CD4-positive, alpha-beta T cell (primary cell): ENCODE data around the gene PHOX2A. TPM values are rescaled to one million over a fixed set of nuclear protein-coding genes. Genes with fewer than 3 reads are reported as not detected.

ENCODE experiments used
- ATAC-seq: fragments of 200-7000 bp; cut with Tn5 transposase; one replicate; pipeline ENCODE4 v1.10.0; 2022; ENCODE audit warnings: mild to moderate bottlenecking; ENCODE audit not compliant: poor library complexity
- CTCF ChIA-PET: fragments of 350-600 bp; sonication (Branson Sonifier 250); formaldehyde crosslinking; loops from one replicate; lab custom pipeline; 2021; ENCODE audit warnings: antibody characterized with exemption, inconsistent platforms; lab: Charles Lee
- POLR2A ChIA-PET: fragments of 350-600 bp; sonication (Branson Sonifier 250); formaldehyde crosslinking; loops from one replicate; lab custom pipeline; 2021; ENCODE audit warnings: antibody characterized with exemption, inconsistent platforms; lab: Charles Lee
- DNase-seq, 14 experiments: peaks; one replicate each; pipeline ENCODE4 v3.0.0-alpha.2; 2013 to 2020; ENCODE audit warnings: mixed read lengths in 2 of 14
- H3K27ac ChIP-seq, 2 donors: one replicate each; pipeline versions ENCODE4 v1.5.1 to v1.7.0; 2013; ENCODE audit warnings: low read length in 2 of 2, low read depth in 1 of 2, mild to moderate bottlenecking in 1 of 2
- H3K27me3 ChIP-seq, 2 experiments: 1 replicate in 1 of 2; 2 replicates in 1 of 2; pipeline versions ENCODE4 v1.6.1 to v1.7.0; 2013; ENCODE audit warnings: low read length in 2 of 2, control low read depth in 1 of 2, mild to moderate bottlenecking in 1 of 2, moderate library complexity in 1 of 2; ENCODE audit not compliant: insufficient read depth in 2 of 2, control insufficient read depth in 1 of 2
- H3K36me3 ChIP-seq: one replicate; pipeline ENCODE4 v1.6.1; 2013; ENCODE audit warnings: low read length, control low read depth; ENCODE audit not compliant: insufficient read depth
- H3K4me1 ChIP-seq: one replicate; pipeline ENCODE4 v1.6.1; 2013; ENCODE audit warnings: low read length, control low read depth; ENCODE audit not compliant: insufficient read depth
- H3K4me3 ChIP-seq: one replicate; pipeline ENCODE4 v1.5.1; 2013; ENCODE audit warnings: mild to moderate bottlenecking, low read length, moderate library complexity
- H3K9me3 ChIP-seq, 2 experiments: 1 replicate in 1 of 2; 2 replicates in 1 of 2; pipeline versions ENCODE4 v1.6.1 to v1.7.0; 2013; ENCODE audit warnings: low read length in 2 of 2, mild to moderate bottlenecking in 2 of 2, control low read depth in 1 of 2, moderate library complexity in 1 of 2; ENCODE audit not compliant: control insufficient read depth in 1 of 2, insufficient read depth in 1 of 2
- H3K27ac Mint-ChIP-seq: one replicate; pipeline ENCODE4 v1.8.0; 2020; ENCODE audit warnings: mixed read lengths
- H3K27me3 Mint-ChIP-seq: one replicate; pipeline ENCODE4 v1.8.0; 2021; ENCODE audit warnings: mixed read lengths
- H3K36me3 Mint-ChIP-seq: one replicate; pipeline ENCODE4 v1.8.0; 2021; ENCODE audit warnings: low read depth, mixed read lengths
- H3K4me1 Mint-ChIP-seq: one replicate; pipeline ENCODE4 v1.8.0; 2021; ENCODE audit warnings: low read depth, mixed read lengths
- H3K4me3 Mint-ChIP-seq: one replicate; pipeline ENCODE4 v1.8.0; 2020; ENCODE audit warnings: mild to moderate bottlenecking, mixed read lengths
- H3K9me3 Mint-ChIP-seq: one replicate; pipeline ENCODE4 v1.8.0; 2020; ENCODE audit warnings: mixed read lengths
- CTCF ChIP-seq: fragments of 200-600 bp; IDR thresholded peaks from one replicate; pipeline ENCODE4 v1.8.0; 2022; ENCODE audit warnings: antibody characterized with exemption, mild to moderate bottlenecking
- intact Hi-C, 2 experiments: fragments of 100-400 bp; cut with DNase I in 1 of 2; cut with micrococcal nuclease in 1 of 2; formaldehyde crosslinking; loops; one replicate each; pipeline versions ENCODE4 v1.15.1 to v1.9.0; 2023 to 2025; cut with DNase I, micrococcal nuclease
- total RNA-seq, 174 experiments: library from RNA in 2 of 174; stranded (reverse) in 2 of 174; gene quantifications; one replicate each; pipeline ENCODE4 v1.2.3 and lab custom pipeline; 2021 to 2026

Gene PHOX2A
- total RNA-seq, 2 experiments from 2014 or later, result not detected

DNA sequence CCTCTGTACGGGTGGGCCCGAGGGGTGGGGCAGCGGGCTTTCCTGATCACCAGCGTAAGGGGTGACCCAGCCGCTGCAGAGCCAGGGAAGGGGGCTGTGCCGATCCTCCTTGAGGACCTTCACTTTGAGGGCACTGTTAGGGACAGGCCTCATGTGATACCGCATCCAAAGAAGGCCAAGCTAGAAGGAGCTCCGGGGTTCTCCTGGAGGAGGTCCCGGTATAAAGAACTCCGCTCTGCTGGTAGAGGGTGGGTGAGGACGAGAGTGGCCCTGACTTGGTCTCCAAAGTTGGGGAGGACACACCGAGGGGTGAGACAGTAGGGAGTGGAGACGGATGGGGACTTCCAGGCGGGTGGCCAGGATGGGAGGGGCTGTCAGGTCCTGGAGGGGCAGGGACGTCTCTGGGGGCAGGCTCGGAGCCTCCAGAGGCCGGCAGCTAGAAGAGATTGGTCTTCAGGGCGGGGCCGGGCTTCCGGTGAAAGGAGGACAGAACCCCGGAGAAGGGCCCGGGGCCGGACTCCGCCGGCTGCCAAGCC lies 4.6 kb downstream of the PHOX2A start:
- Histone ChIP-seq H3K27ac (no peak overlapping the region), H3K4me3 (no peak overlapping the region), H3K4me1 (peaks cover 28% of the 10 kb centered on the region), H3K9me3 (peaks cover 0 to 21% of the 10 kb centered on the region in 2 experiments), H3K27me3 (peaks cover 41 to 50% of the 10 kb centered on the region in 2 experiments), H3K36me3 (peaks cover 29% of the 10 kb centered on the region)
- Mint-ChIP-seq H3K27ac (no peak overlapping the region), H3K4me3 (peak overlapping the region; percentile 51), H3K36me3 (peaks cover 29% of the 10 kb centered on the region), H3K9me3 (no peaks in the 10 kb centered on the region), H3K27me3 (peaks cover 45% of the 10 kb centered on the region), H3K4me1 (peaks cover 29% of the 10 kb centered on the region)
- ChIA-PET CTCF (no interaction called here), POLR2A (no interaction called here)
- no peak for ATAC-seq
- DNase-seq, result peak in 1 of 14 experiments; percentile 29
- intact Hi-C loops, result no loop called here
- no peak for TF ChIP-seq CTCF

DNA sequence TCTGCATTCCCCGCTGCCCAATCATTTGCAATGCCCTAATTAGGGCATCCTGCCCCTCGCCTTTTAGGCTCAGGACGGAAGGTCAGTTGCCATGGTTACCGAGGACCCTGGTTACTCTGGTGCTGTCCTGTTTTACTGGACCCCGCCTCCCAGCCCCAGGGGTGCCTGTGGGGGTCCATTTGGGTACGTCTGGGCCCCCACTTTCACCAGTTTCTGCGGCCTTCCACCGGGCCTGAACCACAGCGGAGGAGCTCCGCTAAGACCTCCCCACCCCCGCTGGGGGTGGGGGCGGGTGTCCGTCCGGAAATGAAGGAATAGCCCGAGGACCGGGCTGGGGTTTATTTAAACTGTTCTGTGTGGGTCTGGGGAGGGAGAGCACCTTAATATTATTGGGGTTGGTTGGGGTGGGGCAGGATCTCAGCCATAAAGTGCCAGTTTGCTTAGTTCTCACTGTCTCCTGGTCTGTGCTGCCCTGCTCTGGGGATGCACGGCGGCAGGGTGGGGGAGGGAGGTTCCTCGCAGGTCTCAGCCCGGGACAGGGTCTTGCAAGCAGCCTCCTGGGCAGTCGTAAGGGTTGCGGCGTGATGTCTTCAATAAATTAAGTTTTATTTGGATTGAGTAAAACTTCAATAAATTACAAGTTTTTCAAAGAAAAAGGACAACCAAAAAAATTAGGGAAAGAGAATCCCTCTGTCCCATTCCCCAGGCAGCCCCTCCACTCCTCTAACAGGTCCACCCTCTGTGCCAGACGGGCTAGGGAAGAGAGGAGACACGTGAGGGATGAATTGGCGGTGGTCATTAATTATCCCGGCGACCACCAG lies 5.3 kb downstream of the PHOX2A start:
- peak in 1 of 14 experiments; percentile 24 for DNase-seq
- Mint-ChIP-seq H3K27me3 (peaks cover 45% of the 10 kb centered on the region), H3K9me3 (no peaks in the 10 kb centered on the region), H3K27ac (no peak overlapping the region), H3K4me3 (no peak overlapping the region), H3K36me3 (peaks cover 35% of the 10 kb centered on the region), H3K4me1 (peaks cover 29% of the 10 kb centered on the region)
- ChIA-PET CTCF (interaction anchor here (0.6 to 1.1 kb wide), 5 partner anchors 12 to 154 kb away, joined by 4 to 7 read pairs (median 4); no protein-coding TSS in a partner anchor), POLR2A (interaction anchor here (0.6 to 2.0 kb wide), 3 partner anchors 13 to 16 kb away, joined by 4 to 7 read pairs (median 5); no protein-coding TSS in a partner anchor)
- TF ChIP-seq CTCF, result peak; percentile 26
- intact Hi-C loops, result no loop called here
- Histone ChIP-seq H3K4me3 (no peak overlapping the region), H3K4me1 (peaks cover 24% of the 10 kb centered on the region), H3K27me3 (peaks cover 38 to 46% of the 10 kb centered on the region in 2 experiments), H3K27ac (no peak overlapping the region), H3K36me3 (peaks cover 35% of the 10 kb centered on the region), H3K9me3 (peaks cover 0 to 20% of the 10 kb centered on the region in 2 experiments)
- no peak for ATAC-seq

GRCh38 chr11:72238040-72238450 lies 5.9 kb downstream of the PHOX2A start:
- Mint-ChIP-seq H3K4me1 (peaks cover 25% of the 10 kb centered on the region), H3K9me3 (no peaks in the 10 kb centered on the region), H3K36me3 (peaks cover 40% of the 10 kb centered on the region), H3K27me3 (peaks cover 39% of the 10 kb centered on the region), H3K4me3 (no peak overlapping the region), H3K27ac (no peak overlapping the region)
- Histone ChIP-seq H3K36me3 (peaks cover 41% of the 10 kb centered on the region), H3K27me3 (peaks cover 33 to 39% of the 10 kb centered on the region in 2 experiments), H3K4me3 (no peak overlapping the region), H3K4me1 (peaks cover 20% of the 10 kb centered on the region), H3K9me3 (peaks cover 0 to 14% of the 10 kb centered on the region in 2 experiments), H3K27ac (no peak overlapping the region)
- ChIA-PET POLR2A (interaction anchor here (1.8 to 2.0 kb wide), 2 partner anchors 13 to 15 kb away, joined by 5 to 7 read pairs; no protein-coding TSS in a partner anchor), CTCF (interaction anchor here (0.6 to 1.1 kb wide), 6 partner anchors 11 to 154 kb away, joined by 3 to 7 read pairs (median 4); no protein-coding TSS in a partner anchor)
- TF ChIP-seq CTCF, result peak; percentile 58
- DNase-seq, result peak in 9 of 14 experiments; percentile 24 to 74 (median 38)
- peak; percentile 73 for ATAC-seq
- intact Hi-C loops, result no loop called here
